GM23248 (cell line): ENCODE results near the gene TIMM50.

Source experiments
- EZH2 ChIP-seq: fragments of 200-600 bp; sonication (generic); IDR thresholded peaks from 2 replicates; pipeline ENCODE4 v1.6.1; 2018; ENCODE audit warnings: antibody characterized with exemption, mild to moderate bottlenecking; ENCODE audit not compliant: insufficient read depth, poor library complexity, severe bottlenecking
- EZH2phosphoT487 ChIP-seq: fragments of 200-600 bp; sonication (generic); IDR thresholded peaks from 2 replicates; pipeline ENCODE4 v1.6.1; 2018; ENCODE audit warnings: antibody characterized with exemption, moderate library complexity, mild to moderate bottlenecking, low read depth; ENCODE audit not compliant: insufficient read depth

GRCh38 chr19:39438270-39438934 lies 42.2 kb upstream of the TIMM50 start:
- TF ChIP-seq EZH2 (no peak), EZH2phosphoT487 (no peak)
